Measurements from ENCODE around the gene FBXL20.

- TF ChIP-seq CTCF (conservative IDR thresholded peaks at IDR 0.05; ENCODE audit: low read depth, low read length) = no peak
- TF ChIP-seq EZH2phosphoT487 (IDR thresholded peaks at IDR 0.05; ENCODE audit: borderline replicate concordance, low read length) = no peak
- no peak for TF ChIP-seq EZH2 (IDR thresholded peaks at IDR 0.05; ENCODE audit: low read length, unreplicated experiment)
Observed at GRCh38 chr17:39221572-39221971, 179.9 kb downstream of the FBXL20 start.
